HG03460 (cell line): ENCODE data around the gene LRRC9.
"Not testable (repeated sequence)": the region's sequence is repeated elsewhere in the genome, so short reads cannot be mapped to it uniquely, and the experiment has no call there.

Source experiments
- ATAC-seq: cut with Tn5 transposase; IDR thresholded peaks from one replicate; pipeline ENCODE4 v1.9.1; 2021; ENCODE audit not compliant: unreplicated experiment

The LRRC9 gene

GRCh38 chr14:60058087-60058486, 138.1 kb downstream of the LRRC9 start:
- ATAC-seq = no peak

GRCh38 chr14:60061371-60061770, 141.4 kb downstream of the LRRC9 start:
- ATAC-seq = no peak

GRCh38 chr14:60064491-60065072, 144.6 kb downstream of the LRRC9 start:
- ATAC-seq = no peak

GRCh38 chr14:60067882-60068281, 147.9 kb downstream of the LRRC9 start:
- ATAC-seq = no peak

- ATAC-seq = no peak
Observed at GRCh38 chr14:60079723-60080122, 159.8 kb downstream of the LRRC9 start.

- no peak for ATAC-seq
Observed at GRCh38 chr14:60085085-60085484, 165.1 kb downstream of the LRRC9 start.

- ATAC-seq = no peak
Observed at GRCh38 chr14:60085693-60086092, 165.7 kb downstream of the LRRC9 start.

GRCh38 chr14:60087668-60088067, 167.7 kb downstream of the LRRC9 start:
- no peak for ATAC-seq

GRCh38 chr14:60089221-60089620, 169.3 kb downstream of the LRRC9 start:
- no peak for ATAC-seq

GRCh38 chr14:60090864-60091519, 171.0 kb downstream of the LRRC9 start:
- ATAC-seq = no peak

GRCh38 chr14:60091550-60092525, 171.9 kb downstream of the LRRC9 start, which contains the start of gene PCNX4:
TSS of gene PCNX4 (plus strand) at chr14:60091923. CDS start at chr14:60107639, 15,716 bp downstream.
- peak; percentile 94 for ATAC-seq

- ATAC-seq = no peak
Observed at GRCh38 chr14:60092526-60092920, 172.6 kb downstream of the LRRC9 start.

- no peak for ATAC-seq
Observed at GRCh38 chr14:60093080-60093479, 173.1 kb downstream of the LRRC9 start.

GRCh38 chr14:60093606-60094005, 173.7 kb downstream of the LRRC9 start:
- no peak for ATAC-seq

GRCh38 chr14:60094306-60094897, 174.5 kb downstream of the LRRC9 start:
- no peak for ATAC-seq

GRCh38 chr14:60095231-60095630, 175.3 kb downstream of the LRRC9 start:
- no peak for ATAC-seq

GRCh38 chr14:60095781-60096450, 176.0 kb downstream of the LRRC9 start:
- ATAC-seq = no peak

- ATAC-seq = no peak
Observed at GRCh38 chr14:60097974-60098373, 178.0 kb downstream of the LRRC9 start.

- ATAC-seq = not testable (repeated sequence)
Observed at GRCh38 chr14:60099855-60100254, 179.9 kb downstream of the LRRC9 start.

GRCh38 chr14:60101786-60102185, 181.8 kb downstream of the LRRC9 start:
- ATAC-seq = no peak

- no peak for ATAC-seq
Observed at GRCh38 chr14:60102389-60102788, 182.4 kb downstream of the LRRC9 start.
